MV-4-11 (cell line): ENCODE data around the gene PTCD2.

ENCODE experiments used
- DNase-seq: peaks from one replicate; lab custom pipeline; 2025; lab: John Stamatoyannopoulos, UW

PTCD2 gene

GRCh38 chr5:72319976-72320752 is at the start of gene PTCD2, which contains the start of gene MRPS27:
TSS of gene PTCD2 (plus strand) at chr5:72320373. CDS start at chr5:72320383, 10 bp downstream.
TSS of gene MRPS27 (minus strand) at chr5:72320240. CDS start at chr5:72320221, 19 bp downstream.
- peak; percentile 98 for DNase-seq

- DNase-seq: no peak
Observed at GRCh38 chr5:72271702-72272101, 48.5 kb upstream of the PTCD2 start.

GRCh38 chr5:72272398-72272797 is 47.8 kb upstream of the PTCD2 start:
- DNase-seq: no peak

GRCh38 chr5:72273547-72273946 is 46.6 kb upstream of the PTCD2 start:
- no peak for DNase-seq

GRCh38 chr5:72276219-72276752 is 43.9 kb upstream of the PTCD2 start:
- no peak for DNase-seq

- peak; percentile 22 for DNase-seq
Observed at GRCh38 chr5:72280581-72281069, 39.5 kb upstream of the PTCD2 start.

GRCh38 chr5:72281430-72281763 is 38.8 kb upstream of the PTCD2 start:
- DNase-seq: no peak

- DNase-seq: peak; percentile 58
Observed at GRCh38 chr5:72281764-72282499, 38.2 kb upstream of the PTCD2 start.

GRCh38 chr5:72282878-72283277 is 37.3 kb upstream of the PTCD2 start:
- no peak for DNase-seq

- no peak for DNase-seq
Observed at GRCh38 chr5:72283358-72283757, 36.8 kb upstream of the PTCD2 start.

- DNase-seq: peak; percentile 91
Observed at GRCh38 chr5:72284559-72285423, 35.4 kb upstream of the PTCD2 start.

- DNase-seq: no peak
Observed at GRCh38 chr5:72285424-72285821, 34.8 kb upstream of the PTCD2 start.

GRCh38 chr5:72286798-72287197 is 33.4 kb upstream of the PTCD2 start:
- no peak for DNase-seq

- no peak for DNase-seq
Observed at GRCh38 chr5:72288924-72289323, 31.2 kb upstream of the PTCD2 start.

GRCh38 chr5:72290356-72291133 is 29.6 kb upstream of the PTCD2 start:
- no peak for DNase-seq

GRCh38 chr5:72291601-72292000 is 28.6 kb upstream of the PTCD2 start:
- no peak for DNase-seq

- DNase-seq: no peak
Observed at GRCh38 chr5:72292411-72292810, 27.8 kb upstream of the PTCD2 start.

GRCh38 chr5:72293495-72294055 is 26.6 kb upstream of the PTCD2 start:
- DNase-seq: no peak

GRCh38 chr5:72294473-72294872 is 25.7 kb upstream of the PTCD2 start:
- no peak for DNase-seq

GRCh38 chr5:72295539-72295938 is 24.6 kb upstream of the PTCD2 start:
- no peak for DNase-seq

- no peak for DNase-seq
Observed at GRCh38 chr5:72296256-72296655, 23.9 kb upstream of the PTCD2 start.
